ENCODE data around the gene BANP.

GRCh38 chr16:88102597-88102996, 151.4 kb downstream of the BANP start:
- TF ChIP-seq SIN3A (IDR thresholded peaks at IDR 0.05; ENCODE audit: borderline replicate concordance, low read depth, low read length) = no peak
- no peak for TF ChIP-seq EP300 (IDR thresholded peaks at IDR 0.05; ENCODE audit: borderline replicate concordance in 1 of 2, low read depth in 1 of 2, low read length in 1 of 2)
- no peak for TF ChIP-seq POLR2AphosphoS5 (IDR thresholded peaks at IDR 0.05; ENCODE audit: low read depth, low read length)
- TF ChIP-seq, protein P1, sequence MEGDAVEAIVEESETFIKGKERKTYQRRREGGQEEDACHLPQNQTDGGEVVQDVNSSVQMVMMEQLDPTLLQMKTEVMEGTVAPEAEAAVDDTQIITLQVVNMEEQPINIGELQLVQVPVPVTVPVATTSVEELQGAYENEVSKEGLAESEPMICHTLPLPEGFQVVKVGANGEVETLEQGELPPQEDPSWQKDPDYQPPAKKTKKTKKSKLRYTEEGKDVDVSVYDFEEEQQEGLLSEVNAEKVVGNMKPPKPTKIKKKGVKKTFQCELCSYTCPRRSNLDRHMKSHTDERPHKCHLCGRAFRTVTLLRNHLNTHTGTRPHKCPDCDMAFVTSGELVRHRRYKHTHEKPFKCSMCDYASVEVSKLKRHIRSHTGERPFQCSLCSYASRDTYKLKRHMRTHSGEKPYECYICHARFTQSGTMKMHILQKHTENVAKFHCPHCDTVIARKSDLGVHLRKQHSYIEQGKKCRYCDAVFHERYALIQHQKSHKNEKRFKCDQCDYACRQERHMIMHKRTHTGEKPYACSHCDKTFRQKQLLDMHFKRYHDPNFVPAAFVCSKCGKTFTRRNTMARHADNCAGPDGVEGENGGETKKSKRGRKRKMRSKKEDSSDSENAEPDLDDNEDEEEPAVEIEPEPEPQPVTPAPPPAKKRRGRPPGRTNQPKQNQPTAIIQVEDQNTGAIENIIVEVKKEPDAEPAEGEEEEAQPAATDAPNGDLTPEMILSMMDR (IDR thresholded peaks at IDR 0.05) = no peak
- no peak for TF ChIP-seq ELF1 (IDR thresholded peaks at IDR 0.05)
- no peak for TF ChIP-seq EZH2phosphoT487 (IDR thresholded peaks at IDR 0.05; ENCODE audit: borderline replicate concordance, low read depth)
- TF ChIP-seq, protein P2, sequence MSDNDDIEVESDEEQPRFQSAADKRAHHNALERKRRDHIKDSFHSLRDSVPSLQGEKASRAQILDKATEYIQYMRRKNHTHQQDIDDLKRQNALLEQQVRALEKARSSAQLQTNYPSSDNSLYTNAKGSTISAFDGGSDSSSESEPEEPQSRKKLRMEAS (IDR thresholded peaks at IDR 0.05; ENCODE audit: low read depth) = no peak
- TF ChIP-seq MEF2A (IDR thresholded peaks at IDR 0.05; ENCODE audit: borderline replicate concordance, low read depth) = no peak
- no peak for TF ChIP-seq JUND (IDR thresholded peaks at IDR 0.05)
- no peak for TF ChIP-seq USF1 (IDR thresholded peaks at IDR 0.05; ENCODE audit: borderline replicate concordance, low read depth)
- no peak for TF ChIP-seq TCF12 (IDR thresholded peaks at IDR 0.05)
- TF ChIP-seq, protein P3, sequence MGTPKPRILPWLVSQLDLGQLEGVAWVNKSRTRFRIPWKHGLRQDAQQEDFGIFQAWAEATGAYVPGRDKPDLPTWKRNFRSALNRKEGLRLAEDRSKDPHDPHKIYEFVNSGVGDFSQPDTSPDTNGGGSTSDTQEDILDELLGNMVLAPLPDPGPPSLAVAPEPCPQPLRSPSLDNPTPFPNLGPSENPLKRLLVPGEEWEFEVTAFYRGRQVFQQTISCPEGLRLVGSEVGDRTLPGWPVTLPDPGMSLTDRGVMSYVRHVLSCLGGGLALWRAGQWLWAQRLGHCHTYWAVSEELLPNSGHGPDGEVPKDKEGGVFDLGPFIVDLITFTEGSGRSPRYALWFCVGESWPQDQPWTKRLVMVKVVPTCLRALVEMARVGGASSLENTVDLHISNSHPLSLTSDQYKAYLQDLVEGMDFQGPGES (IDR thresholded peaks at IDR 0.05; ENCODE audit: low read depth, low read length) = no peak
- TF ChIP-seq NRF1 (IDR thresholded peaks at IDR 0.05; ENCODE audit: low read depth, low read length) = no peak
